H1 (cell line): ENCODE results near the gene PDGFD. TPM values are rescaled to one million over a fixed set of nuclear protein-coding genes. Genes with fewer than 3 reads are reported as not detected.

Experiments
- polyA plus RNA-seq, 7 experiments: library from polyadenylated mRNA; depleted of rRNA in 3 of 7; stranded (reverse) in 5 of 7; unstranded in 2 of 7; fragments of >200 nt in 5 of 7; fragments of 200-250 nt in 2 of 7; gene quantifications; 1 replicate in 5 of 7; 2 replicates in 1 of 7; 4 replicates in 1 of 7; pipeline versions ENCODE4 v1.2.1 to v1.2.3, GENCODE V29; 2011 to 2013; ENCODE audit warnings: missing spikeins in 2 of 7, mixed read lengths in 2 of 7
- total RNA-seq: library from RNA; stranded (reverse); fragmentation: NEBNext Ultra II Directional; extraction: Animal tissue kit (Norgen Biotek cat#: 25700); gene quantifications from 2 replicates; pipeline ENCODE4 v1.2.1, GENCODE V29; 2021

Gene PDGFD
- total and polyA plus RNA-seq, 2 of the 8 experiments (the other 6 are each of a cell fraction or from before 2014, with no cell fraction given) = 1.1 to 3.9 TPM

Other genes with a start within 250 kb of the PDGFD start
- gene DDI1, start 127.5 kb downstream of the PDGFD start, total RNA-seq = not detected in 2 replicates
- gene DDI1, start 127.5 kb downstream of the PDGFD start, polyA plus RNA-seq (2011; rRNA removed) = not detected in 2 replicates